WTC11 (cell line): ENCODE results near the gene NR1D1. TPM values are rescaled to one million over a fixed set of nuclear protein-coding genes. Genes with fewer than 3 reads are reported as not detected.

ENCODE experiments used
- ATAC-seq: fragments of 200-7000 bp; cut with Tn5 transposase; 2 replicates; pipeline ENCODE4 v1.10.0; 2021; ENCODE audit warnings: mild to moderate bottlenecking, moderate library complexity
- CTCF ChIA-PET: fragments of 300-600 bp; sonication (Branson Sonifier 250); formaldehyde crosslinking; loops from one replicate; lab custom pipeline; 2021; ENCODE audit warnings: antibody characterized with exemption; lab: Charles Lee
- POLR2A ChIA-PET: fragments of 350-600 bp; sonication (Branson Sonifier 250); formaldehyde crosslinking; loops from one replicate; lab custom pipeline; 2021; ENCODE audit warnings: antibody characterized with exemption; lab: Charles Lee
- DNase-seq: peaks from one replicate; pipeline ENCODE4 v3.0.0; 2021; ENCODE audit warnings: low spot score
- H3K27ac Mint-ChIP-seq: 2 replicates; pipeline ENCODE4 v1.8.0; 2021; ENCODE audit warnings: mixed read lengths
- H3K27me3 Mint-ChIP-seq: 2 replicates; pipeline ENCODE4 v1.8.0; 2021; ENCODE audit warnings: low read depth, mild to moderate bottlenecking, moderate library complexity, mixed read lengths
- H3K36me3 Mint-ChIP-seq: 2 replicates; pipeline ENCODE4 v1.8.0; 2021; ENCODE audit warnings: mixed read lengths
- H3K4me1 Mint-ChIP-seq: 2 replicates; pipeline ENCODE4 v1.8.0; 2022; ENCODE audit warnings: mixed read lengths
- H3K4me3 Mint-ChIP-seq: 2 replicates; pipeline ENCODE4 v1.8.0; 2021; ENCODE audit warnings: mild to moderate bottlenecking, moderate library complexity, mixed read lengths
- H3K9me3 Mint-ChIP-seq: 2 replicates; pipeline ENCODE4 v1.8.0; 2021; ENCODE audit warnings: mixed read lengths
- CREB1 ChIP-seq: sonication (generic); formaldehyde crosslinking; IDR thresholded peaks from 2 replicates; pipeline ENCODE4 v1.8.0; 2023; ENCODE audit warnings: mild to moderate bottlenecking, missing genetic modification reagents
- CREM ChIP-seq: sonication (generic); formaldehyde crosslinking; IDR thresholded peaks from 2 replicates; pipeline ENCODE4 v1.8.1; 2022; ENCODE audit warnings: mild to moderate bottlenecking, missing genetic modification reagents, moderate library complexity
- ELF4 ChIP-seq: sonication (generic); formaldehyde crosslinking; IDR thresholded peaks from 2 replicates; pipeline ENCODE4 v1.8.1; 2022; ENCODE audit warnings: low read depth, mild to moderate bottlenecking, moderate library complexity, missing genetic modification reagents
- GABPB1 ChIP-seq: sonication (generic); formaldehyde crosslinking; IDR thresholded peaks from 2 replicates; pipeline ENCODE4 v1.8.1; 2023; ENCODE audit warnings: mild to moderate bottlenecking, missing genetic modification reagents
- HMGA2 ChIP-seq: fragments of 250-450 bp; sonication (Bioruptor Pico); IDR thresholded peaks from 2 replicates; pipeline ENCODE4 v1.4.0; 2021; ENCODE audit warnings: mild to moderate bottlenecking, moderate library complexity
- KAT7 ChIP-seq: sonication (generic); formaldehyde crosslinking; IDR thresholded peaks from 2 replicates; pipeline ENCODE4 v1.8.1; 2023; ENCODE audit warnings: missing genetic modification reagents, mild to moderate bottlenecking, borderline replicate concordance
- NFYB ChIP-seq: sonication (generic); formaldehyde crosslinking; conservative IDR thresholded peaks from 2 replicates; pipeline ENCODE4 v1.8.0; 2022; ENCODE audit warnings: low read depth, missing genetic modification reagents
- SP1 ChIP-seq: sonication (generic); formaldehyde crosslinking; conservative IDR thresholded peaks from 2 replicates; pipeline ENCODE4 v1.8.1; 2022; ENCODE audit warnings: missing genetic modification reagents
- TEAD1 ChIP-seq: sonication (generic); formaldehyde crosslinking; IDR thresholded peaks from 2 replicates; pipeline ENCODE4 v1.8.0; 2022; ENCODE audit warnings: mild to moderate bottlenecking, missing genetic modification reagents
- TP53 ChIP-seq: sonication (generic); formaldehyde crosslinking; IDR thresholded peaks from 2 replicates; pipeline ENCODE4 v1.8.1; 2023; ENCODE audit warnings: mild to moderate bottlenecking, missing genetic modification reagents
- ZBTB21 ChIP-seq: sonication (generic); formaldehyde crosslinking; IDR thresholded peaks from 2 replicates; pipeline ENCODE4 v1.8.1; 2023; ENCODE audit warnings: mild to moderate bottlenecking, missing genetic modification reagents, borderline replicate concordance
- ZNF138 ChIP-seq: sonication (generic); formaldehyde crosslinking; conservative IDR thresholded peaks from 2 replicates; pipeline ENCODE4 v1.8.1; 2022; ENCODE audit warnings: mild to moderate bottlenecking, moderate library complexity, missing genetic modification reagents
- ZNF317 ChIP-seq: sonication (generic); formaldehyde crosslinking; IDR thresholded peaks from 2 replicates; pipeline ENCODE4 v1.8.1; 2023; ENCODE audit warnings: low read depth, mild to moderate bottlenecking, moderate library complexity, missing genetic modification reagents, borderline replicate concordance
- ZNF396 ChIP-seq: fragments of 250-450 bp; sonication (Bioruptor Pico); IDR thresholded peaks from 2 replicates; pipeline ENCODE4 v1.8.0; 2021; ENCODE audit warnings: mild to moderate bottlenecking, moderate library complexity, borderline replicate concordance
- ZNF416 ChIP-seq: fragments of 250-450 bp; sonication (Bioruptor Pico); IDR thresholded peaks from 2 replicates; pipeline ENCODE4 v1.9.0; 2021; ENCODE audit warnings: mild to moderate bottlenecking, inconsistent platforms
- ZNF423 ChIP-seq: fragments of 250-450 bp; sonication (Bioruptor Pico); IDR thresholded peaks from 2 replicates; pipeline ENCODE4 v2.1.2; 2022; ENCODE audit warnings: mild to moderate bottlenecking, moderate library complexity
- total RNA-seq: library from RNA; stranded (reverse); gene quantifications from 3 replicates; pipeline ENCODE4 v1.2.3, GENCODE V29; 2021
- TF ChIP-seq, protein P1 (sequence below): fragments of 250-450 bp; sonication (Bioruptor Pico); IDR thresholded peaks from 2 replicates; pipeline ENCODE4 v1.9.0; 2021; ENCODE audit warnings: mild to moderate bottlenecking
- TF ChIP-seq, protein P2 (sequence below): sonication (generic); formaldehyde crosslinking; IDR thresholded peaks from 2 replicates; pipeline ENCODE4 v1.8.1; 2022; ENCODE audit warnings: missing genetic modification reagents, borderline replicate concordance

NR1D1 gene
- total RNA-seq, 1 experiment from 2014 or later = 5.6 TPM

DNA sequence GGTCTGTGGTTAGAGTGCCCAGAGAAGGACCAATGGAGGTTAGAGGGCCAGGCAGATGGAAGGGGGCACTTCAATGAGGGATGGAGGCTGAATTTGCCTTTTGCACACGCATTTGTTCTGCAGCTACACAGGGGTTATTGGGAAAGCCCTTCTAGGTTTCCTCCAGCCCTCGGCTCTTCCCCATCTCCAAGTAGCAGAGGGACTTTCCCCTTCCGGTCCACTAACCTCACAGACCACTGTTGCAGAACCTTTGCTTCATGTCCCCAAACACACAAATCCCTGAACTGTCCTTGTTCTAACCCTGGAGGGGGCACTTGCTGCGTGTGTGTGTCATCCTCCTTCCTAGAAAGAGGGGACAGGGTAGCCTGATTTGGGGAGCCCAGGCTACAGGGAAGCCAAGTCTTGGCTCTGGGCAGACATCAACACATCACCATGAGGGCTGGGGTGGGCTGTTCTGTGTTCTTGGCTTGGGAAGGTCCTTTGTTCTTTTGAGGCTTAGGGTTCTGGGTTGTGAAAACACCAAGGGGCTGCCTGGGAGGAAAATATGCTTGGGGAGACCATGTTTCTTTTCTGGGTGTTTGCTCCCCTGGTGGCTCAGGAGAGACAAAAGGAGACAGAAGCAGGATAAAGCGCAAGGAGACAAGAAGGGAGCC lies 7.3 kb upstream of the NR1D1 start:
- Mint-ChIP-seq H3K9me3 (no peaks in the 10 kb centered on the region), H3K4me3 (0 out of 2 replicates have a peak overlapping the region, but pooled peaks have one; percentile 26), H3K4me1 (peaks cover 92% of the 10 kb centered on the region), H3K36me3 (no peaks in the 10 kb centered on the region), H3K27me3 (peaks cover 53% of the 10 kb centered on the region), H3K27ac (no peak overlapping the region)
- POLR2A ChIA-PET = interaction anchor here (1.1 kb wide), 1 partner anchor 9 kb away, joined by 3 read pairs; no protein-coding TSS in a partner anchor
- TF ChIP-seq GABPB1 (CRISPR knock-in tag) (peak; percentile 82), ELF4 (CRISPR knock-in tag) (no peak), NFYB (CRISPR knock-in tag) (no peak)
- CTCF ChIA-PET = interaction anchor here (0.8 to 1.9 kb wide), 8 partner anchors 9 to 94 kb away, joined by 3 to 13 read pairs (median 7); no protein-coding TSS in a partner anchor
- DNase-seq (no peak), ATAC-seq (no peak)

DNA sequence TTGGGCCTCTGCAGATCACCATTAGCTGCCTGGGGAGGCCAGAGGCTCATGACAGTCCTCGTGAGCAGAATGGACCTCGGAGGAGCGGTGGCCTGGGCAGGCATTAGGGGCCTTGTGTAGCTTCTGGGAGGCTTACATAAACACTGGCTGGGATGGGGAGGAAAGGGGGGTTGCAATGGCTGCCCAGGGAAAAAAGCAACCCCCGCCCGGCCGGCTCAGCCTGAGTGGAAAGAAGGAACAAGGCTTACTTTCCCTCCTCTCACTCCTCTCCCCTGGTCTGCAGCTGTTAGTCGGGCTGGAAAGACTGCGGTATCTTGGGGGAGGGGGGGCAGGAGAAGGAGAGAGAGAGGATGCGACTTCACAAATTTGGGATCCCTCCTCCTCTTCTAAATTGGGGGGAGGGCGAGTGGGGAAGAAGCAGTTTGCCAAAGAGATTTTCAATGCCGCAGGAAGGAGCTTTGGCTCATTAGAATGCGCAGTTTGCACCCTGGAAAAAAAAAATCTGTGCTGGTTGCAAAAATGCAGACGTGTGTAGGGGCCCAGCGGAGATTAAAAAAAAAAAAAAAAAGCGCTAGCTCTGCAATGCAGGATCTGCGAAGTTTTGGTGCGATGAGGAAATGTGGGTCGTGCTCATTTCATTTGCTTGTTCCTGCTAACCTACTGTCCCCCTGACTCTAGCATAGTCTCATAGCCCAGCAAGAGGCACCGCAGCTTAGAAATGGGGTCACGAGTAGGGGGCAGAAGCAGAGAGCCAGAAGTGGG lies 6.6 kb upstream of the NR1D1 start:
- peak; percentile 22 for DNase-seq
- H3K4me1 Mint-ChIP-seq = peaks cover 87% of the 10 kb centered on the region

DNA sequence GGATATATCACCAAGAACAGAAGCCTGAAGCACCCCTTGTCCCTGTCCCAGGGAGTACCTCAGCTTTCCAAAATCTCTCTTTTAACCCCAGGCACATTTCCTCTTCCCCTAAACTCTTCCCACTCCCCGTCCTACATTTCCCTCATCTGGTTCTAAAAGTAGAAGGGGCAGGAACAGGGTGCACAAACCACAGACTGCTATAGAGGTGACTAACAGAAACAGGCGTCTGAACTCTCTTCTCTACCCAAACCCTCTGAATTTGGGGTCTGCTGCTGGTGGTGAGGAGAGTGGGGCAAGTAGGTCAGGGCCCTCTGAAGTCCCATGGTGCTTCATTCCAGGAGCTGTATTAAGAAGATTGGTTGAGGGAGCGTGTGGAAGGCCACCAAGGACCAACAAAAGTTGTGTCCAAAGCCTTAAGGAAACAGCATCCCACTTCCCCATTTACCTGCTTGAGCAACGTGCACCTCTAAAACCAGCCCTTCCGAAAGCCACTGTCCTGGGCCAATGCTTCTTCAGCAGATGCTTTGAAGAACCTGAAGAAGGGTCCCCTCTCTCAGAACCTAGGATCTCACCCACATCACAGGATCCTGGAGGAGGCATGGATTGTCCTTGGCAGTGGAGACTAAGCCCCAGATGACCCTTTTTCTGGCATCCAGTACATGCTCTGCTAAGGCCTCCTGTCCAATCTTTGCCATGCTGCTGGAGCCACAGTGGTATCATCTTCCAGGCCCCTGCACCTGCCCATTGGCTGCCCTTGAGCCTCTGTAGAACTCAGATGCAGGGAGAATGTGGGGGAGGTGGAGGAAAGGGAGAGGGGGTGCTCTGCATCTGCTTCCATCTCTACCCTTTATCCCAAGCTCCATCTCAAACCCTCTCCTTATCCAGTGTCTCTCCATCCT lies 5.7 kb upstream of the NR1D1 start:
- ATAC-seq (no peak), DNase-seq (no peak)
- ChIA-PET CTCF (interaction anchor here (0.6 to 1.9 kb wide), 11 partner anchors 7 to 474 kb away, joined by 3 to 13 read pairs (median 5); no protein-coding TSS in a partner anchor), POLR2A (no interaction called here)
- TF ChIP-seq ZNF416 (CRISPR knock-in tag) = no peak
- TF ChIP-seq CREB1 (CRISPR knock-in tag) = no peak
- TF ChIP-seq ZNF423 = no peak
- TF ChIP-seq ZNF138 (CRISPR knock-in tag) = no peak
- TF ChIP-seq, protein P1, sequence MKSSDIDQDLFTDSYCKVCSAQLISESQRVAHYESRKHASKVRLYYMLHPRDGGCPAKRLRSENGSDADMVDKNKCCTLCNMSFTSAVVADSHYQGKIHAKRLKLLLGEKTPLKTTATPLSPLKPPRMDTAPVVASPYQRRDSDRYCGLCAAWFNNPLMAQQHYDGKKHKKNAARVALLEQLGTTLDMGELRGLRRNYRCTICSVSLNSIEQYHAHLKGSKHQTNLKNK = no peak
- TF ChIP-seq, protein P2, sequence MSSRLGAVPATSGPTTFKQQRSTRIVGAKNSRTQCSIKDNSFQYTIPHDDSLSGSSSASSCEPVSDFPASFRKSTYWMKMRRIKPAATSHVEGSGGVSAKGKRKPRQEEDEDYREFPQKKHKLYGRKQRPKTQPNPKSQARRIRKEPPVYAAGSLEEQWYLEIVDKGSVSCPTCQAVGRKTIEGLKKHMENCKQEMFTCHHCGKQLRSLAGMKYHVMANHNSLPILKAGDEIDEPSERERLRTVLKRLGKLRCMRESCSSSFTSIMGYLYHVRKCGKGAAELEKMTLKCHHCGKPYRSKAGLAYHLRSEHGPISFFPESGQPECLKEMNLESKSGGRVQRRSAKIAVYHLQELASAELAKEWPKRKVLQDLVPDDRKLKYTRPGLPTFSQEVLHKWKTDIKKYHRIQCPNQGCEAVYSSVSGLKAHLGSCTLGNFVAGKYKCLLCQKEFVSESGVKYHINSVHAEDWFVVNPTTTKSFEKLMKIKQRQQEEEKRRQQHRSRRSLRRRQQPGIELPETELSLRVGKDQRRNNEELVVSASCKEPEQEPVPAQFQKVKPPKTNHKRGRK (CRISPR knock-in tag) = no peak
- no peak for TF ChIP-seq ZNF317 (CRISPR knock-in tag)
- no peak for TF ChIP-seq TP53
- no peak for TF ChIP-seq TEAD1
- TF ChIP-seq ZNF396 (CRISPR knock-in tag) = no peak
- no peak for TF ChIP-seq HMGA2 (CRISPR knock-in tag)
- TF ChIP-seq CREM = no peak; the same call in 1 of the 2 replicates
- no peak for TF ChIP-seq ZBTB21 (CRISPR knock-in tag)
- no peak for TF ChIP-seq SP1 (CRISPR knock-in tag)
- no peak for TF ChIP-seq KAT7
- no peaks in the 10 kb centered on the region for H3K9me3 Mint-ChIP-seq
- no peaks in the 10 kb centered on the region for H3K36me3 Mint-ChIP-seq
- H3K27ac Mint-ChIP-seq = no peak overlapping the region
- peaks cover 83% of the 10 kb centered on the region for H3K4me1 Mint-ChIP-seq
- H3K4me3 Mint-ChIP-seq = no peak overlapping the region
- peaks cover 64% of the 10 kb centered on the region for H3K27me3 Mint-ChIP-seq

More for the DNA sequence above, 6.6 kb upstream of the NR1D1 start:
- CTCF ChIA-PET = interaction anchor here (0.6 to 1.9 kb wide), 11 partner anchors 8 to 474 kb away, joined by 3 to 13 read pairs (median 5); no protein-coding TSS in a partner anchor
- H3K4me3 Mint-ChIP-seq = peak overlapping the region; percentile 26; the same call in 1 of the 2 replicates
- ATAC-seq = no peak
- 0 out of 2 replicates have a peak, but pooled peaks have one; percentile 25 for TF ChIP-seq TP53
- TF ChIP-seq, protein P1 = no peak
- TF ChIP-seq, all 79 proteins: peak for 1
- Mint-ChIP-seq H3K27me3 (peaks cover 56% of the 10 kb centered on the region), H3K27ac (no peak overlapping the region), H3K36me3 (no peaks in the 10 kb centered on the region), H3K9me3 (no peaks in the 10 kb centered on the region)
- POLR2A ChIA-PET = interaction anchor here (1.1 kb wide), 1 partner anchor 8 kb away, joined by 3 read pairs; no protein-coding TSS in a partner anchor
